ENCODE results near the gene WWOX. TPM values are rescaled to one million over a fixed set of nuclear protein-coding genes. Genes with fewer than 3 reads are reported as not detected.

The WWOX gene
- total and polyA plus RNA-seq, 2 of the 4 experiments (the other 2 are of a cell fraction) = 2.7 to 5.4 TPM

GRCh38 chr16:79107301-79107700, 1007.8 kb downstream of the WWOX start:
- CTCF ChIA-PET = no interaction called here
- dilution Hi-C loops (cut with HindIII; ENCODE audit: low sequenced_read_pairs, unreplicated experiment) (no loop called here), in situ Hi-C loops (cut with MboI; ENCODE audit: low sequenced_read_pairs) (no loop called here), intact Hi-C loops (cut with micrococcal nuclease) (no loop called here)
- Histone ChIP-seq H3K4ac (ENCODE audit: low read depth, low read length) (no peak overlapping the region), H2AFZ (replicated peaks; ENCODE audit: low read length, poor library complexity) (no peak overlapping the region), H3K18ac (ENCODE audit: low read depth, low read length) (no peak overlapping the region), H4K5ac (ENCODE audit: low read depth, low read length) (no peak overlapping the region), H3K27me3 (ENCODE audit: control insufficient read depth, insufficient read depth, low read length) (no peaks in the 10 kb centered on the region), H3K4me2 (ENCODE audit: low read depth, low read length) (no peak overlapping the region), H3K27ac (ENCODE audit: insufficient read depth, low read length) (no peak overlapping the region), H3K23ac (ENCODE audit: low read depth, low read length) (no peak overlapping the region), H4K20me1 (ENCODE audit: insufficient read depth, low read length) (no peaks in the 10 kb centered on the region), H4K8ac (ENCODE audit: low read depth in 2 of 2, low read length in 2 of 2) (no peak overlapping the region), H3K14ac (replicated peaks; ENCODE audit: low read depth, low read length) (no peak overlapping the region), H3K9me3 (ENCODE audit: control insufficient read depth, insufficient read depth, low read length) (peaks cover 23% of the 10 kb centered on the region), H4K91ac (ENCODE audit: insufficient read depth, low read depth, low read length) (no peak overlapping the region), H3K9ac (ENCODE audit: low read depth, low read length) (no peak overlapping the region), H2AK5ac (ENCODE audit: low read depth, low read length) (no peak overlapping the region), H3K79me1 (ENCODE audit: low read depth in 1 of 2, low read length in 2 of 2) (no peaks in the 10 kb centered on the region), H2BK15ac (ENCODE audit: low read depth, low read length) (no peak overlapping the region), H3K36me3 (ENCODE audit: control insufficient read depth, insufficient read depth, low read length) (no peaks in the 10 kb centered on the region), H3K56ac (ENCODE audit: extremely low read depth, insufficient read depth, low read length) (no peak overlapping the region), H2BK20ac (ENCODE audit: low read depth, low read length) (no peak overlapping the region), H2BK5ac (ENCODE audit: low read depth, low read length, poor library complexity, severe bottlenecking) (no peak overlapping the region), H3K4me3 (ENCODE audit: insufficient read depth, low read depth, low read length) (no peak overlapping the region), H3K9me1 (ENCODE audit: insufficient read depth, low read length) (no peaks in the 10 kb centered on the region), H2BK120ac (ENCODE audit: low read depth, low read length) (no peak overlapping the region), H2AK9ac (replicated peaks; ENCODE audit: low read depth, low read length, poor library complexity) (no peak overlapping the region), H3K4me1 (ENCODE audit: control insufficient read depth, insufficient read depth, low read length) (no peaks in the 10 kb centered on the region)
- POLR2A ChIA-PET (ENCODE audit: unreplicated experiment) = no interaction called here
- no TSS peak for BruUV-seq (replicated peaks)
- TF ChIP-seq BHLHE40 (IDR thresholded peaks at IDR 0.05; ENCODE audit: low read depth, low read length) (no peak), USF2 (IDR thresholded peaks at IDR 0.05; ENCODE audit: low read depth, low read length) (no peak), NFE2L2 (IDR thresholded peaks at IDR 0.05; ENCODE audit: low read depth, low read length) (no peak), RCOR1 (IDR thresholded peaks at IDR 0.05; ENCODE audit: insufficient replicate concordance, low read length) (no peak), MAFK (IDR thresholded peaks at IDR 0.05; ENCODE audit: low read depth, low read length) (no peak), MAZ (IDR thresholded peaks at IDR 0.05; ENCODE audit: borderline replicate concordance, low read depth, low read length) (no peak)
- ATAC-seq (ENCODE audit: low read depth) (no peak), DNase-seq (no peak)
- no CpG with 5 or more reads among the region's 7 CpGs for WGBS, 2 experiments (ENCODE audit: extremely low coverage in 2 of 2, insufficient read length in 1 of 2)
